HG03432 (cell line): Measurements from ENCODE around the gene PIPOX.

ENCODE experiments used
- ATAC-seq: cut with Tn5 transposase; IDR thresholded peaks from one replicate; pipeline ENCODE4 v1.9.1; 2021; ENCODE audit warnings: mild to moderate bottlenecking, moderate library complexity; ENCODE audit not compliant: unreplicated experiment

PIPOX gene, protein sequence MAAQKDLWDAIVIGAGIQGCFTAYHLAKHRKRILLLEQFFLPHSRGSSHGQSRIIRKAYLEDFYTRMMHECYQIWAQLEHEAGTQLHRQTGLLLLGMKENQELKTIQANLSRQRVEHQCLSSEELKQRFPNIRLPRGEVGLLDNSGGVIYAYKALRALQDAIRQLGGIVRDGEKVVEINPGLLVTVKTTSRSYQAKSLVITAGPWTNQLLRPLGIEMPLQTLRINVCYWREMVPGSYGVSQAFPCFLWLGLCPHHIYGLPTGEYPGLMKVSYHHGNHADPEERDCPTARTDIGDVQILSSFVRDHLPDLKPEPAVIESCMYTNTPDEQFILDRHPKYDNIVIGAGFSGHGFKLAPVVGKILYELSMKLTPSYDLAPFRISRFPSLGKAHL

DNA sequence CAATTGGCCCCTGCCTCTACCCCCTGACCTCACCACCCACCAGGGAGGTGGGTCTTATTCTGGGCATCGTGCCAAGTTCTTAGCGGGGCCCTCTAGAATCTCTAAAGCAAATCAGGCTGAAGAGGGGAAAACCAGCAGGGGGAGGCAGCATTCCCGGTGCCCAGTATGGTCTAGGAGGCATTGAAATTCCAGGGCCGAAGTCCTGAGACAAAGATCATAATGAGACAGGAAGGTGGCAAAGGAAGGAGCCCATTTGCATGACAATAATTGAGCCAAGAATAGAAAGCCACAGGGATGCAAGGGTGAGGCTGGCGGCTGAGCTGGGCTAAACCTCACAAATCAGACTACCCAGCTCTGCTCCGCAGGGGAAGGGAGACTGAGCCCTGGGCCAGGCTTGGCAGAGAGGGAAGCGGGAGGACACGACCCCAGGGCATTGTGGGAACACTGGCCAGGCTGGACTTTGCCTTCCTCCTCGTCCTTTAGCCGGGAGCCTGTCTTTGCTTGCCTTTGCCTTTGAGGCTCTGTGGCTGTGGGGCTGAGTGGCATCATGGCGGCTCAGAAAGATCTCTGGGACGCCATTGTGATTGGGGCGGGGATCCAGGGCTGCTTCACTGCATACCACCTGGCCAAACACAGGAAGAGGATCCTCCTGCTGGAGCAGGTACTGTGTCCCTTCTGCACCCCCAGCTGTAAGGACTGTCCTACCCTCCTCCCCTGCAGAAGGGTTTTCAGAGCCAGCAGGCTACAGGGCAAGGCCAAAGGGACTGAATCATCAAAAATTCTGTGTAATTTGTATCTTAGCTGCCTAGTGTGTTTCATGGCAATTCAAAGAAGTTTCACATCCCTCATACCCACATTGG, at the start of gene PIPOX:
Gene PIPOX, plus strand, starts transcription at position 463 of the 860 bp plus-strand sequence. Its CDS starts 85 bp downstream, at position 548.
- ATAC-seq: no peak

DNA sequence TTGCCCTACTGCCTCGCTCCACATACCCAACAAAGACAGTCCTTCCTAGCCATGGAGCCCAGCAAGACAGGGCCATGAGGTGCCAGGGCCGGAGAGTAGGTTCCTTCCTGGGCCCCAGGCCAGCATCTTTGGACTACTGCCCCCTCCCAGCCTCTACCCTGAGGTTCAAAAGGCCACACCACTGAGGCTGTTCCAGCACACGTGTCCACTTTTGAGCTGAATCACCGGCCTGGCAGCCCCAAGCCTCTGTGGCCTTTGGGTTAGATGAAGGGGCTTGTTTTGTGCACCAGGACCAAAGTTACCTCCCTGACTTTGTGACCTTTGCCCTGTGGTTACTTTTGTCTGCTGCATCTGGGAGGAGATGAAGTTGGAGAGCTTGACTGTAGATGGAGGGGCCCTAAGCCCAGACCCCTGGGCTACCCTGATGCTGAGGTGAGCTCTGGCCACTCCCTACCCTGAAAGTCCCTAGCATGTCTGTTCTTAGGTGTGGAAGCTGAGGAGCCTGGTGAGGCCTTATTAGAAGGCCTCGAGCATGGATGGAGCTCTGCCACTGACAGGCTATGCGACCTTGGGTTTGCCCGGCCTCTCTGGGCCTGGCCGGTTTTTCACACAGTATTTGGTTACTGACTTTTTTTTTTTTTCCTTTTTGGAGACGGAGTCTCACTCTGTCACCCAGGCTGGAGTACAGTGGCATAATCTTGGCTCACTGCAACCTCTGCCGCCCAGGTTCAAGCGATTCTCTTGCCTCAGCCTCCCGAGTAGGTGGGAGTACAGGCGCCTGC, 49.1 kb upstream of the PIPOX start:
- ATAC-seq: no peak

DNA sequence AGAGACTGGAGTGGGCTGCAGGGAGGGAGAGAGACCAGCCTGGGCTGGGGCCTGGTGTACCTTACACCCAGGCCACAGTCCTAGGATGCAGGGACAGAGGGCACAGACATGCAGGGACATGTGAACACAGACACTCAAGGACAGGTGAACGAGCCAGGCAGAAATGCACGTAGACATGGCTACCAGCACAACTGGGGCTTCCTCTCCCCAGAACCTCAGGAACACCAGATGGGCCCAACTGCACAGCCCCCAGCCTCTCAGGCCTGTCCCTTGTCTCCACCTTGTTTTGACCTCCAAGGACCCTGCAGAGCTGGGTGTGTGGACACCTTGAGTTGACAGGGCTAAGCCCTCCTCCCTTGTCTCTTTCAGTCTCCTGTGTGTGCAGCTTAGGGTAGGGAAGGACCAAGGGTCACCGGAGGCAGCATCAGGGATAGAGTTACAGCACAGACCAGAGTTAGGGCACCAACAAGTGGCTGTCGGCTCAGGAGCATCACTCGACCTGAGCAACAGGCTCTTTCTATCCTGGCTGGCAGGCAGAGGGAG, 46.3 kb upstream of the PIPOX start:
- ATAC-seq: no peak

DNA sequence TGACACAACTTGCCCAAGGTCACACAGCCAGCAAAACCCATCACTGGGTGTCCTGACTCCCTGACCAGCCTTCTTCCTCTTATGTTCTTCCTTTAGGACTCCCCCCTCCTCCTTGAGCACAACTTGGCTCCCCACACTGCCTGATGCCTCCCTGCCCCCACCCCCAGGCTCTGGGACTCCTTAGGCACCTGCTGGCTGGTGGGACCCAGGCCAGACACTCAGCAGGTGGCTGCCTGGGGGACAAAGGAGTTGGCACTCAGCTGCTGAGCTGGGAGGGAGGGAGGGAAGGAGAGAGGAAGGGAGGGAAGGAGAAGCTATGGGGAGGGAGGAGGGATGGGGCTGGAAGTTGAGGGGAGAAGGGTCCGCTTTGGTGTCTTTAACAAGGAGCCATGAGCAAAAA, 45.1 kb upstream of the PIPOX start:
- ATAC-seq: no peak

DNA sequence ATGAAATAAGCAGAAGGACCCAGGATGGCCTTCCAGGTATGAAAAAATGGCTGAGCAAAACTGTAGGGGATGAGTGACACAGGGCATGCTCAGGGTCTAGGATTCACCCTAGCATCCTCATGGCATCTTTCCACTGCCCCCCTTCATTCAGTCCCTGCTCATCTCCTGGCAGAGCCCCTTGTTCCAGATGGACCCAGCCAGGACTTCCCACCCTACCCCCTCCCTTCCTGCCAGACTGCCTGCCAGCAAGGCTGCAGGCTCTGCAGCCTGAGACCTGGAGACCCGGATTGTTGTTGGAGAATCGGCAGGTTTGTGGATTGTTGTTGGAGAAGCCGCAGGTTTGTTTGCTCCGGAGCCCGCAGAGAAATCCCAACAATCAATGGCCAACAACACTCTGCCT, 43.7 kb upstream of the PIPOX start:
- no peak for ATAC-seq

DNA sequence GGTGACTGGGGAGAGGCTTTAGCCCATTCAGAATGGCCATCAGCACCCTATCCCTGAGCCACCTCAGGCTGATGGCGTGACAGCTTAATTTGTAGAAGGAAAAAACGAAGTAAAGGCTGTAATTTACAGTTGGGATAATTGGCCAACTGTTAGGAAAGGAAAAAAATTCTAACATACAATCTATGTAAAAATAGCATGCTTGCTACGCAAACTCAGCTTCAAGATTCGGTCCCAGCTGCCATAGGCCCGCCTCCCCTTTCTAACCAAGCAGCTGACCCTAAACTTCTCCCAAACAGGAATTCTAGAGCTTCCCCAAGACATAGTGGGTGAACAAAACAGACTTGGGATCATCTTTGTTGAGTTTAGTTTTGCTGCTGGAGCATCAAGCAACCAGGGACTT, 42.0 kb upstream of the PIPOX start:
- ATAC-seq: no peak

DNA sequence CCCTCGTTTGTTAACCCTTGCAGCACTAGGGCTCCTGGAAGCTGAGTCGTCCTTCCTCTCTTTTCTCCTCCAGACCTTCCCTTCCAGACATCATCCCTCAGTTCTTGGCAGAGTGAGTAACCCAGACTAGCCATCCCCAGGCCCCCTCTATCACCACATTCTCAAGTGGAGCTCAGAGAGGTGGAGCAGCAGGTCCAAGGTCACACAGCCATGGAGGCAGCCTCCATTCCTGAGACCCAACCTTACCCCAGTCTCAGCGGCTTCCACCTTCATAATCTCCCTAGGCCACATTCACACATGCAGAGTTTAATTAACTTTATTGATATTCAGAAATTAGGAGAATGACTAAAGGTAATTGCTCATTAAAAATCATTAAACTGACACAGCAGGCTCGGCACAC, 40.1 kb upstream of the PIPOX start:
- ATAC-seq: no peak

DNA sequence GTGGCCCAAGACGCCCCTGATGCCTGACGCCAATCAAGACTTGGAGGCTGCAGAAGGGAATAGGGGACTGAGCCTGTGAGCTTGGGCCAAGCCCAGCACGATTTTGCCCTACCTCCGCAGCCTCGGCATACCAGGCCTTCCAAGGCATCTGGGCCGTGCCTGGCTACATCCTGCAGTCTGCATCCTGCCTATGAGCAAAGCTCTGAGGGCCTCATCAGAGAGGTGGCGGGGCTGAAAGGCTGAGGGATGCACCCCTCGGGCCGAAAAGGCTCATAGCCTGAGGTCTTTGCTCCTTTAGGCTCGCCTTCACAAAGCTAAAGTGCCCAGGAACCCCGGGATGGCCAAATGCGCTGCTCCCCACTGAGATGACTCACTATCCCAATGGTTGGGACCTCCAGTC, 39.7 kb upstream of the PIPOX start:
- no peak for ATAC-seq

DNA sequence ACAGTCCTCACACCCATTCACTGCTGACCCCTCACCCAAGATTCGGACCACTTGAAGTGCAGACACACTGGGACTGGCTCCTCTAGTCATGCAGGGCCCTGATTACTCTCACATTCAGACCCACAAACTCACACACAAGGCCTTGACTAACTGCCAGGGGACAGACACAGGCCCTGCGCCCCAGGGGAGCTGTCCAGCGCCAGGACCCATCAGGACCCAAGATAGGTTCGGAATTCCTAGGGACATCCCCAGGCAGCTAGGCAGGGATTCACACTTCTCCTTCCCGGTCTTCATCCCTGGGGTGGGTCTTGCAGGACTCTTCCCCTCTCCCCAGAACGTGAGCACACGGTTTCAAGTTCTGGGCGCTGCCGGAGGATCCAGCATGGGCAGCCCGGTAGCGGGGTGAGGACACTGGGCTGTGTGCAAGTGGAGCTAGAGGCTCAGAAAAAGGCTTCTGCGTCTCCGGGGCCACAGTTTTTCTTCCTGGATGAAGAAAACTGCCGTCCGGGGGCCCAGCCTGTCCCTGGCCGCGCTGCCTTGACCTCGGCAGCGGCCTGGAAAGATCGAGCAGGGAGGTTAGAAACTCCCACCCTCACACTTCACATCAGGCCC, 38.8 kb upstream of the PIPOX start:
- ATAC-seq: no peak

DNA sequence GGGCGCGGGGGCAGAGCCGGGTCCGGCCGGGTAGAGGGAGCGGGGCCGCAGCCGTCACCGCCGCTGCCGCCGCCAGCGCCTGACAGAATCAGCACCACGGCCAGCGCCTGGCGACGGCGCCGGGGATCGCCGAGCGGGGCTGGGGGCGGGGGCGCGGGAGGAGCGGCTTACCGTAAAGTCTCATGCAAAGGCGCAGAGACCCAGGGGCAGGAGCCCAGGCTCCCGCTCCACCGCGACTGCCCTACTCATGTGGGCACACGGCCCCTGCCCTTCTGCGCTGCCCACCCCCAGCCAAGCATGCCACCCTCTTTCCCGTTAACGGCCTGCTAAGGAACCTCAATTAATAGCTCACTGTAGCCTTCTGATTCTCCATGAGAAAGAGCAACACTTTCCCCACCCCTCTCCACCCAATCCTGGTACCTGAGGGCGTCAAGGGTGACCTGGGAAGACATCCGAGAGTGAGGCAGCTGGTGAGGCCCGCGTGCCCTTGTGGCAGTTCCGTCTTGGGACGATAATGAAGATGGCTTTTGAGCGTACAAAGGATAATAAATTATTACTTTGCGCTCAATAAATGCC, 36.9 kb upstream of the PIPOX start, which contains the start of gene SEZ6:
Gene SEZ6, minus strand, starts transcription at position 98 of the 576 bp plus-strand sequence. CDS start 164 bp downstream, outside the sequence.
- no peak for ATAC-seq

DNA sequence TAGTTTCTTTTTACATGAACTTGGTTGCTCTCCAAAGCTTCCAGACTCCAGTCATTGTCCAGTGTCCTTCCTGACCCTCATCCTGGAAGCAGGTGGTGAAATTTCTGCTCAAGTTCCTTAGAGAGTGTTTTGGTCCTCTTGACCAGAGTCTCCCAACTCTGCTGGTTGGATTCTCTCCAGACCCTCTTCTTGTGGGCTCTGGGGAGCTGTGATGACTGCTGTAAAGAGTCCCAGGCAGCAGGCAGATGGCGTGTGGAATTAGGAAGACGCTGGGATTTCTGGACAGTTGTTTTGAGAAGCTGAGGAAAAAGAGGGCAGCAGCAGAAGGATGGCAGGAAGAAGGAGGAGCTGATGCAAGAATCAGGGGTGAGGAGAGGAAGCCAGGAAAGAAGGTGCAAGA, 35.5 kb upstream of the PIPOX start:
- no peak for ATAC-seq

DNA sequence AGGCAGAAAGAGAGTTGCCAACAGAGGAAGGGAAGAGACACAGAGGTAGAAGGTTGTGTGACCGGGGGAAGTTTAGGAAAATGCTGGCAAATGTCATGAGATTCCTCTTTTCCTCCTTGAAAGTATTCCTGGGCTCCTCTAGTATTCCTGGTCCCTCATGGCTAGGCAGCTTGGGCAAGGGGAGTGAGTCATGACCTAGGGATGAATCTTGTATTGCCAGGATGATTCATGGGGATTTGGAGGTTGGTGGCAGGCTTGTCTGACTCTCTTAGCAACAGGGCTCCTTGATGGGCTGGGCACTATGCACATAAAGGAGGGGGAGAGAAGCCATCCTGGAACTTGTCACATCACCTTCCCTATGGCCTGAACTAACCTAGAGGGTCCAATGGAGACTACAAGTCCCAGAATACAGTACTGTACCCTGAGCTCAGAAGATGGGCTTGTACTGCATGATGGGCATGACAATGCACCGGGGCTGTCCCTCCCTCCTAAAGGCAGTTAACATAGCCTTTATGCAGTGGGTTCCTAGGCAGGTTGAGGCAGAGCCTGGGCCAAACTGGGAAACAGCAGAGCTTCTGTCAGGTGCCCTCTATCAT, 35.0 kb upstream of the PIPOX start:
- no peak for ATAC-seq

DNA sequence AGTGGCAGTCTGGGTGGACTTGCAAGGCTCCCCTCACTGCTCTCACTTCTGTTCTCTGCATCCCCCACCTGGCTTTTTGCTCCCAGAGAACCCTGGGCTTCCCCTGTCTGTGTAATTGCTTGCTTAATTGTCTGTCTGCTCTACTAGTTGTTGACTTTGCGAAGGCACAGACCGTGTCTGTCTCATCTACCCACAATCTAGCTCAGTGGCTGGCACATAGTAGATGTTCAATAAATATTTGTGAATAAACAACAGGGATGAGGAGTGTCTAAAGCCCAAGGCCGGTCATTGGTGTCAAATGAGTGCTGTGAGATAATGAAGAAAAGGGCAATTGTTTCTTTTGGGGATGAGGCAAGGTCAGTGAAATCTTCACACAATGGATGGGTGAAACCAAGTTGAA, 34.4 kb upstream of the PIPOX start:
- no peak for ATAC-seq

DNA sequence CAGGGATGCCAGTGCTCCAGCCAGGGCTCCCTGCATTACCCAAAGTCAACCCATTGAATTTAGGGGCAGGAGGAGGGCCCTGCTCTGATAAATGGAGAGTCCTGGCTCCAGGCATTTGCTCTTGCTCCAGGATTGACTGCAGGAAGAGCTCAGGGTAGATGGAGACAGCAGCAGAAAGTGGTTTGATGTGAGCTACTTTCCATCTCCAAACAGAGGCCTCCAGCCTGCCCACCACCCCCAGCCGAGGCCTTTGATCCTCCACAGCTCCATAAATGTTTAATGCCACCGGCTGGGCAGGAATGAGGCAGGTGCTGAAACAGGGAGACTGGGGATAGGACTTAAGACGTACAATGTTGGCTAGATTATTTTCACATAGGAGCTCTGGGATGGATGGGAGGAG, 32.8 kb upstream of the PIPOX start:
- ATAC-seq: no peak

DNA sequence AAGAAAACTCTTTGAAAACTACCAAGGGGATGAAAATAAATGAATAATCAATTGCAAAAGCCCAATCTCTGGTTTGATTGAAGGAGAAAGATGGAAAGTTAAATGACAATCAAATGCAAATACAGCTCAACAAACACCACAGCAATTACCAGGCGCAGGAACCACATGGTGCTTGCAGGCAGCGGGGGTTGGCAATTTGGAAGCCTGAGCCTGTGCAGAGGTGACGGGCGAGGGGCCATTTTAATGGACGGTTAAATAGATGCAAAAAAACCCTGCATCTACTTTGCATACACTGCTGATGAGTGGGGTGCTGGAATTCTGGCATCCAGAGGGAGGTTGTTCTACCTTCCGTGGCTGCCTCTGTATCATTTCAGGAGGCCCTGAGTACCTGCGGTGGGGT, 32.4 kb upstream of the PIPOX start:
- ATAC-seq: no peak

DNA sequence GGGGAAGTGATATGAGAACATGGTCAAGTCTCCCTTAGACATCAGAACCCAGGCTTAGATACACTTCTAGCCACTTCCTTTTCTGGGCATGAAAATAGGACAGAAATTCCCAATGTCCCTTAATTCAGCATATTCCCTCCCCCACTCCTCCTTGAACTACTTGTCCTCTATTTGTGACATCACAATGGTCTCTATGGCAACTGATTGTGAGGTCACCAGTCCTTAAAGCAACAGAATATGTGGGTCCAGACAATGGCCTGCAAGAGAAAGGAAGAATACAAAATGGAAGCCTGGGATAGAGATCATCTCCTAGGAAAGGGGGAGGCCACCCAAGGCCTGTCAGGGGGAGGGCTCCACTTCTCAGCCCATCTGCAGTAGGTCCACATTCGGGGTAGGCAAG, 30.4 kb upstream of the PIPOX start:
- ATAC-seq: no peak

DNA sequence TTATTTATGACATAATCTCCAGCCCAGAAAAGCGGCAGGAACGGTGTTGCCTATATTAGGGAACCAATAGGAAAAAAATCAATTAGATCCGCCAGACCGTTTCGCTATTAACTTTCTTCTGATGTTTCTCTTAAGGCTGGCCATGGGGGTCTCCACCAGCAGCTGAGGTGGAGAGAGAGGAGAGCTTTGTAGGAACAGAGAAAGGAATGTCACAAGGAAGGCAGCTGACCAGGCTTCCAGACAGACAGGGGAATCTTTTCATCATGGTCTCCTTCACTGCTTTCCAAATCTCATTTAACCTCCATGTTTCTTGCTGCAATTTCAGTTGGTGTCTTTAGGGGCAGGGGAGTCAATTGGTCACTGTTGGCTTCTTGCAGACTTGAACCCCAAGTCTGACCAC, 28.2 kb upstream of the PIPOX start:
- ATAC-seq: no peak

DNA sequence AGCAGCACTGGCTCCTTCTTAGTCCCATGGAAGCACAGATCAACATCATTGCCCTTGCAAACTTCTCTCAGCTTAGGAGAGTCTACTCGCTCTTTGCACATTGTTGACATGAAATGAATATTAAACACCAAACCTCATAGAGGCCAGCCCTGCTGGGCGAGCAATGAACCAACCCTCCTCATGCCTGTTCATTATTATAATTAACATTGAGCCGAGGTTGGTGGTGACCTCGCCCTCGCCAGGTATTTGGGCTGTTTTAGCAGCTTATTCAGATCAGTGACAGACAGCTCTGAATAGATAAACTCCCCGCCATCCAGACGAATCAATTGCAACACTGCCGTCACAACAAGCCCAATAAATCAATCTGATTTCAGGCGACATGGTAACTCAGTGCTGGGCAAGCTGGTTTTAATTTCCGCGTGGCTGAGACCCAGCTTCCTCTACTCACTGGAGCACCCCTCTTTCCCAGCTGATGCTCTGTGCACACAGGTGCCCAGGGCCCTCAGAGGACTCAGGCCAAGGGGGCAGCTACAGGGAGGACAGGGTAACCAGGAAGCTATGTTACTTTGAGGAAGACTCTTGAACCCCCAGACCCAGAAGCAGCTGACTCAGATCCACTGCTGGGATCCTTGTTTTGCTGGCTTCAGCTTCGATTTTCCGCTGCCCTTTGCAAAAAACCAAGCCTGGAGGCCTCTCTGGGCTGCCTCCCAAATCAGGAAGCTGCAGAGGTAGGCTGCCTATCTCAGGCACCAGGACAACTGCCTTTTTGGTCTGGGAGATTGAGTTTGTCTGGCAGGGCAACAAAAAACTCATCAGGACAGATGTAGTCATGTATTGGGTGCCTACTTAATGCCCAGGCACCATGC, 26.4 kb upstream of the PIPOX start:
- ATAC-seq: no peak
